Loucy (cell line): ENCODE results near the gene HAGH.

Experiments used
- H2AFZ ChIP-seq: fragments of 200-600 bp; sonication (generic); 2 replicates; pipeline ENCODE4 v1.6.0; 2016; ENCODE audit warnings: antibody characterized with exemption, mild to moderate bottlenecking, low read length, moderate library complexity
- H3F3A ChIP-seq: fragments of 200-600 bp; 2 replicates; pipeline ENCODE4 v1.6.0; 2016; ENCODE audit warnings: antibody characterized with exemption, low read depth, mild to moderate bottlenecking
- H3K27me3 ChIP-seq: fragments of 200-600 bp; sonication (generic); 2 replicates; pipeline ENCODE4 v1.6.1; 2014; ENCODE audit warnings: low read length, mild to moderate bottlenecking; ENCODE audit not compliant: insufficient read depth, poor library complexity, severe bottlenecking
- H3K36me3 ChIP-seq: fragments of 200-600 bp; sonication (generic); 2 replicates; pipeline ENCODE4 v1.6.1; 2016; ENCODE audit warnings: low read length; ENCODE audit not compliant: insufficient read depth
- H3K4me1 ChIP-seq: fragments of 200-600 bp; sonication (generic); 2 replicates; pipeline ENCODE4 v1.5.1; 2014; ENCODE audit warnings: low read length, mild to moderate bottlenecking; ENCODE audit not compliant: insufficient read depth, poor library complexity, severe bottlenecking
- H3K4me2 ChIP-seq: fragments of 200-600 bp; sonication (generic); 2 replicates; pipeline ENCODE4 v1.6.0; 2014; ENCODE audit warnings: antibody characterized with exemption, low read length, low read depth, mild to moderate bottlenecking; ENCODE audit not compliant: poor library complexity, severe bottlenecking
- H3K4me3 ChIP-seq: fragments of 200-600 bp; sonication (generic); 2 replicates; pipeline ENCODE4 v1.5.1; 2014; ENCODE audit warnings: low read length, mild to moderate bottlenecking, mixed read lengths; ENCODE audit not compliant: poor library complexity, severe bottlenecking
- H3K79me2 ChIP-seq: fragments of 200-600 bp; sonication (generic); 2 replicates; pipeline ENCODE4 v1.6.1; 2014; ENCODE audit warnings: low read length; ENCODE audit not compliant: insufficient read depth
- H3K9ac ChIP-seq: fragments of 200-600 bp; sonication (generic); 2 replicates; pipeline ENCODE4 v1.6.0; 2014; ENCODE audit warnings: mild to moderate bottlenecking, low read depth, low read length, moderate library complexity; ENCODE audit not compliant: poor library complexity, severe bottlenecking
- H3K9me2 ChIP-seq: fragments of 200-600 bp; sonication (generic); replicated peaks from 2 replicates; pipeline ENCODE4 v1.6.1; 2016; ENCODE audit warnings: low read depth, low read length, mixed read lengths
- H3K9me3 ChIP-seq: fragments of 200-600 bp; sonication (generic); 2 replicates; pipeline ENCODE4 v1.6.1; 2014; ENCODE audit warnings: mild to moderate bottlenecking, antibody characterized with exemption, low read length, low read depth; ENCODE audit not compliant: insufficient read depth
- H4K20me1 ChIP-seq: fragments of 200-600 bp; sonication (generic); 2 replicates; pipeline ENCODE4 v1.6.0; 2014; ENCODE audit warnings: antibody characterized with exemption, low read length, mild to moderate bottlenecking; ENCODE audit not compliant: insufficient read depth, poor library complexity, severe bottlenecking
- EZH2phosphoT487 ChIP-seq: fragments of 200-600 bp; IDR thresholded peaks from 2 replicates; pipeline ENCODE4 v1.6.1; 2018; ENCODE audit warnings: antibody characterized with exemption, mild to moderate bottlenecking, moderate library complexity, borderline replicate concordance
- TF ChIP-seq, protein P1 (sequence below): fragments of 200-600 bp; sonication (generic); conservative IDR thresholded peaks from 2 replicates; pipeline ENCODE4 v1.5.1; 2014; ENCODE audit warnings: mild to moderate bottlenecking, antibody characterized with exemption, low read length

Gene HAGH

DNA sequence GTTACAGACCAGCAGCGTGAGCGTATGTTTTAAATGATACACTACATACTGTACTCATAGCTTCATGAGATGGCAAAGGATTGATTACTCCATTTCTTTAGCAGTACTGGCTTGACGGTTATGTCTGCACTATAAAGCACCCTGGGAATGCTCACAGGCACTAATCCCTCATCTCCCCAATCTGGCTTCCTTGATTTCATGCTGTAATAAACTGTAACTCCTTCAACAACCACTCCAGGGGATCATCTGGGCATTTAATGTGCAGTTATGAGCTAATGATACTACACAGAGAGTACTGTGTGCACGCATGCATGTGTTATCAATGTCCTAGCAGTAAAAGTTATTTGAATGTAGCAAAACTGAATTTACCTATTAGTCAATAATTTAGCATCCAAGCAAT lies 25.2 kb upstream of the HAGH start:
- no peak for TF ChIP-seq EZH2phosphoT487
- TF ChIP-seq, protein P1, sequence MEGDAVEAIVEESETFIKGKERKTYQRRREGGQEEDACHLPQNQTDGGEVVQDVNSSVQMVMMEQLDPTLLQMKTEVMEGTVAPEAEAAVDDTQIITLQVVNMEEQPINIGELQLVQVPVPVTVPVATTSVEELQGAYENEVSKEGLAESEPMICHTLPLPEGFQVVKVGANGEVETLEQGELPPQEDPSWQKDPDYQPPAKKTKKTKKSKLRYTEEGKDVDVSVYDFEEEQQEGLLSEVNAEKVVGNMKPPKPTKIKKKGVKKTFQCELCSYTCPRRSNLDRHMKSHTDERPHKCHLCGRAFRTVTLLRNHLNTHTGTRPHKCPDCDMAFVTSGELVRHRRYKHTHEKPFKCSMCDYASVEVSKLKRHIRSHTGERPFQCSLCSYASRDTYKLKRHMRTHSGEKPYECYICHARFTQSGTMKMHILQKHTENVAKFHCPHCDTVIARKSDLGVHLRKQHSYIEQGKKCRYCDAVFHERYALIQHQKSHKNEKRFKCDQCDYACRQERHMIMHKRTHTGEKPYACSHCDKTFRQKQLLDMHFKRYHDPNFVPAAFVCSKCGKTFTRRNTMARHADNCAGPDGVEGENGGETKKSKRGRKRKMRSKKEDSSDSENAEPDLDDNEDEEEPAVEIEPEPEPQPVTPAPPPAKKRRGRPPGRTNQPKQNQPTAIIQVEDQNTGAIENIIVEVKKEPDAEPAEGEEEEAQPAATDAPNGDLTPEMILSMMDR: no peak
- Histone ChIP-seq H3K27me3 (no peaks in the 10 kb centered on the region), H3K9me2 (no peaks in the 10 kb centered on the region), H3K4me3 (no peak overlapping the region), H3F3A (no peaks in the 10 kb centered on the region), H3K4me2 (no peak overlapping the region), H3K36me3 (no peaks in the 10 kb centered on the region), H3K9ac (no peak overlapping the region), H3K9me3 (no peaks in the 10 kb centered on the region), H3K4me1 (no peaks in the 10 kb centered on the region), H4K20me1 (no peaks in the 10 kb centered on the region), H3K79me2 (no peaks in the 10 kb centered on the region), H2AFZ (no peak overlapping the region)

DNA sequence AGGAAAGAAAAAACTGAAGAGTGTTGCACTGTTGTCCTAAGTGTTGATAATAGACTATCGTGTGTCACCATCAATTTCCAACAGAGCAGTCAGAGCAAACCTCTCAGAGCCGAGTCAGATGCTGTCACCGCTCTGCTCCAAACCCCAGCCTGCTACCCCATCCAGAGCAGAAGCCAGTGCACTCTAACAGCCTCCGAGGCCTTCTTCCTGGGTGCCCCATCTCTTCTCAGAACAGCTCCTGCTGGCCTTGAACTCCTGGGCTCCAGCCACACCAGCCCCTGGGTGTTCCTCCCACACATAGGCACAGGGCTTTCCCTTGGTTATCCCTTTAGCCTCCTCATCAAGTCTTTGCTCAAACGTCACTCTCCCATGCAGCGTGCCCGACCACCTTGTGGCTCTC lies 24.4 kb upstream of the HAGH start:
- no peak overlapping the region for H2AFZ ChIP-seq
- H3K4me2 ChIP-seq: no peak overlapping the region
- no peaks in the 10 kb centered on the region for H3K4me1 ChIP-seq
- no peaks in the 10 kb centered on the region for H3K9me3 ChIP-seq
- no peaks in the 10 kb centered on the region for H3F3A ChIP-seq
- no peaks in the 10 kb centered on the region for H3K9me2 ChIP-seq
- TF ChIP-seq, protein P1: no peak
- H3K36me3 ChIP-seq: no peaks in the 10 kb centered on the region
- H3K4me3 ChIP-seq: no peak overlapping the region
- no peaks in the 10 kb centered on the region for H3K27me3 ChIP-seq
- no peaks in the 10 kb centered on the region for H4K20me1 ChIP-seq
- no peak overlapping the region for H3K9ac ChIP-seq
- no peaks in the 10 kb centered on the region for H3K79me2 ChIP-seq

DNA sequence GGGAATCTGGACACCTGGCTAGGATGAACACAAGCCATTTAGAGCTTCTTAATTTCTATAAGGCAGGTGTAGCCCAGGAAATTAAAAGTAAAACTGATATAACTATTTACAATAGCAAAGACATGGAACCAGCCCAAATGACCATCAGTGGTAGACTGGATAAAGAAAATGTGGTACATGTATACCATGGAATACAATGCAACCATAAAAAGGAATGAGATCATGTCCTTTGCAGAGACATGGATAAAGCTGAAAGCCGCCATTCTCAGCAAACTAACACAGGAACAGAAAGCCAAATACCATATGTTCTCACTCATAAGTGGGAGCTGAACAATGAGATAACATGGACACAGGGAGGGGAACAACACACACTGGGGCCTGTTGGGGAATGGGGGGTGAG lies 19.8 kb upstream of the HAGH start:
- no peaks in the 10 kb centered on the region for H3K79me2 ChIP-seq

More for the DNA sequence above, 19.8 kb upstream of the HAGH start:
- H3K4me3 ChIP-seq: no peak overlapping the region
- no peak for TF ChIP-seq EZH2phosphoT487
- TF ChIP-seq, protein P1: no peak
- no peak overlapping the region for H3K9ac ChIP-seq
- no peaks in the 10 kb centered on the region for H3K27me3 ChIP-seq
- no peaks in the 10 kb centered on the region for H3K4me1 ChIP-seq
- no peaks in the 10 kb centered on the region for H3K36me3 ChIP-seq
- no peaks in the 10 kb centered on the region for H3F3A ChIP-seq
- H3K9me3 ChIP-seq: no peaks in the 10 kb centered on the region
- no peak overlapping the region for H2AFZ ChIP-seq
- no peak overlapping the region for H3K4me2 ChIP-seq
- H4K20me1 ChIP-seq: no peaks in the 10 kb centered on the region
- H3K9me2 ChIP-seq: no peaks in the 10 kb centered on the region
